Cardiac septum (tissue), 1 donor: ENCODE results near the gene PLXNA3. TPM values are rescaled to one million over a fixed set of nuclear protein-coding genes. Genes with fewer than 3 reads are reported as not detected.

Source experiments
- DNase-seq: peaks from one replicate; pipeline ENCODE4 v3.0.0-alpha.2; 2020; ENCODE audit warnings: low spot score
- intact Hi-C: fragments of 100-400 bp; cut with DNase I; formaldehyde crosslinking; loops from one replicate; pipeline ENCODE4 v1.14.0; 2022
- total RNA-seq: library from RNA; stranded (reverse); fragmentation: NEBNext Ultra II Directional; extraction: Animal tissue kit (Norgen Biotek cat#: 25700); gene quantifications from one replicate; pipeline ENCODE4 v1.2.1, GENCODE V29; 2021
- donor health status: DM: no; HTN: no; CAD: no.

Gene PLXNA3
- total RNA-seq, 1 donor from 2014 or later: 46.9 TPM

DNA sequence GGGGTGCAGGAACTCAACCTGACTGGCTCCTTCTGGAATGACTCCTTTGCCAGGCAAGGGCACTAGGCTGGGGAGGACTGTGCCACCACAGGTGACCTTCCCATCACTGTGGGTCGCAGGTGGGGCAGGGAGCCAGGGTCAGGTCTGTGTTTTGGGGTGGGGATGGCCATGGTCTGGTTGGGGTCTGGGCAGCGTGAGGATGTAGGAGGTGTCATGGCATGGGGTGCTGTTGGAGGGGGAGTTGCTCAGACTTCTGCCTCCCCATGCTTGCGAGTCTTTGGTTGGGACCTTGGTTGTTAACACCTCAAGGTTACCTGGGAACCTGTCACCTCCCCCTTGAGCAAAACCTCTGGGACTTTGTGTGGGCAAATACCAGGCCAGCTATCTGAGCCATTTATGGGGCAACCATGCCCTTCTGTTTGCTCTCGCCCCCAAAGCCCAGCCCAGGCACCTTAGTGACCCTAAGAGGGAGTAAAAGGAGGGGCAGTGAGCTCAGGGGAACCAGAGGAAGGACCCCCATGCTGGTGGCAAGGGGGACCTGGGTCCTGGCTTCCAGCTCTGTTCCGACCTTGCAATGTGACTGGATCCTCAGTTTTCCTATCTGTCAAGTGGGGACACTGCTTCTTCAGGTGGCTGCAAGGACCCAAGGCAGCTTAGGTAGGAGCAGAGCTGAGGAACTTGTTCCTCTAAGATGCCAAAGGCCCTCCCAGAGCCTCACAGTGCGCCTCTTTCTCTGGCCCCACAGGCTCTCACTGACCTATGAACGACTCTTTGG, 23.5 kb upstream of the PLXNA3 start:
- no peak for DNase-seq
- intact Hi-C loops: loop anchor here (5.0 kb wide), 2 partner anchors 53 to 98 kb away; partner anchors contain the start of gene UBL4A

DNA sequence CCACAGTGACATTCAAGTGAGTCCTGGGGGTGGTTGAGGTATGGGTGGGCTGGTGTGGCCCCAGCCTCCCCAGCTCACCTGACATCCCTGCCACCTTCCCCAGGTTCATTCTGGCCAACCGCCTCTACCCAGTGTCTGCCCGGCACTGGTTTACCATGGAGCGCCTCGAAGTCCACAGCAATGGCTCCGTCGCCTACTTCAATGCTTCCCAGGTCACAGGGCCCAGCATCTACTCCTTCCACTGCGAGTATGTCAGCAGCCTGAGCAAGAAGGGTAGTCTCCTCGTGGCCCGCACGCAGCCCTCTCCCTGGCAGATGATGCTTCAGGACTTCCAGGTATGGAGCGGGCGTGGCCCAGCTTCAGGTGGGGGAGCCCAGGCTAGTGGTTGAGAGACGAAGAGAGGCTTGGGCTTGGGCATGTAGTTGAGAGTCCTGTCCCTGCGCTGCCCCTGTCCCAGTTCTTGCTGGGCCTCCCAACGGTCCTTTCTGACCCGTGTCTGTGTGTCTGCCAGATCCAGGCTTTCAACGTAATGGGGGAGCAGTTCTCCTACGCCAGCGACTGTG, 22.8 kb upstream of the PLXNA3 start:
- DNase-seq: no peak
- intact Hi-C loops: loop anchor here (5.0 kb wide), 2 partner anchors 52 to 97 kb away; partner anchors contain the start of gene UBL4A

GRCh38 chrX:154436374-154436982, 21.6 kb upstream of the PLXNA3 start:
- DNase-seq: no peak
- intact Hi-C loops: loop anchor here (5.0 kb wide), 2 partner anchors 51 to 96 kb away; partner anchors contain the start of gene UBL4A

- intact Hi-C loops: loop anchor here (5.0 kb wide), 2 partner anchors 50 to 95 kb away; partner anchors contain the start of gene UBL4A
- DNase-seq: no peak
Measured at GRCh38 chrX:154436983-154437752, 20.9 kb upstream of the PLXNA3 start, which contains the start of gene GDI1. GDI1 (plus strand) TSS chrX:154437154; CDS start chrX:154437255, 101 bp downstream.

- DNase-seq: no peak
- intact Hi-C loops: loop anchor here (5.0 kb wide), 2 partner anchors 49 to 94 kb away; partner anchors contain the start of gene UBL4A
Measured at GRCh38 chrX:154437971-154438893, 19.8 kb upstream of the PLXNA3 start.

DNA sequence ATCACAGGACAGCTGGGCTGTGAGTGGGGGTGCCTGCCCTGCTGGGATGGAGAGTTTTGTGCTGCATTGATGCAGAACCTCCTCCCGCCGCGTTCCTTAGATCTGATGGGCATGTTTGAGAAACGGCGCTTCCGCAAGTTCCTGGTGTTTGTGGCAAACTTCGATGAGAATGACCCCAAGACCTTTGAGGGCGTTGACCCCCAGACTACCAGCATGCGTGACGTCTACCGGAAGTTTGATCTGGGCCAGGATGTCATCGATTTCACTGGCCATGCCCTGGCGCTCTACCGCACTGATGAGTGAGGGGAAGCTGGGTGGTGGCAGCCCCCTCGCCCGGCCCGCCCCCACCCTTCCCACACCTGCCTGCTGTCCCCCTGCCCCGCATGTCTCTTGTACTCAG, 18.2 kb upstream of the PLXNA3 start:
- intact Hi-C loops: loop anchor here (5.0 to 10.0 kb wide), 3 partner anchors 45 to 92 kb away; partner anchors contain the start of genes RPL10 and UBL4A
- no peak for DNase-seq

DNA sequence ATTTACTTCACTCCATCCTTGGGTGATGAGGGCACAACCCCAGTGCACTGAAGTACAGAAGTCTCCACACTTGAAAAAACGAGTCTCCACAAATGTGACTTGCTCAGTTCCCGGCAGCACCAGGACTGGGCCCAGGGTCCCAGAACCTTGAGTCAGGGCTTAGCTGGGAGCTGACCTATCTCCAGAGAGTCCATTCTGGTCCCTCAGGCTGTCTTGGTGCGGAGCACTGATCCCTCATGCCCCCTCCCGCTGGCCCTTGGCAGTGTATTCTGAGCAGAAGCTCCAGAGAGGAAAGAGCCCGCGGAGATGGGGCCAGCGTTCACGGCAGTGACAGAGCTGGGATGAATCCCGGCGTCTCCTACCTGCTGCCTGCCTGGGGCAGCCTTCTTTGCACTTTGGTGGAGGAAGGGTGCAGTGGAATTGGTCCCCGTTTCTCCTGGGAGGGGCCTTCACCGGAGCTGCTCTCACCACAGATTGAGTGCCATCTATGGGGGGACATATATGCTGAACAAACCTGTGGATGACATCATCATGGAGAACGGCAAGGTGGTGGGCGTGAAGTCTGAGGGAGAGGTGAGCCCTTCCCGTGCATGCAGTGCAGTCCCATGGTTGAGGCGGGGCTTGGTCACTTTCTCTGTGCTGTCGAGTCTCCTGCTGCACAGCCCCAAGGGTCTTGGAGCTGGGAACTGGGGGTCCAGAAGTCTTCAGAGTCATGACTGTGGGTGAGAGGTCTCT, 17.3 kb upstream of the PLXNA3 start:
- intact Hi-C loops: loop anchor here (10.0 kb wide), 1 partner anchor 46 kb away; the partner anchor contains the start of gene RPL10
- no peak for DNase-seq

- intact Hi-C loops: loop anchor here (10.0 kb wide), 1 partner anchor 47 kb away; the partner anchor contains the start of gene RPL10
- no peak for DNase-seq
Measured at GRCh38 chrX:154441564-154441963, 16.5 kb upstream of the PLXNA3 start.

DNA sequence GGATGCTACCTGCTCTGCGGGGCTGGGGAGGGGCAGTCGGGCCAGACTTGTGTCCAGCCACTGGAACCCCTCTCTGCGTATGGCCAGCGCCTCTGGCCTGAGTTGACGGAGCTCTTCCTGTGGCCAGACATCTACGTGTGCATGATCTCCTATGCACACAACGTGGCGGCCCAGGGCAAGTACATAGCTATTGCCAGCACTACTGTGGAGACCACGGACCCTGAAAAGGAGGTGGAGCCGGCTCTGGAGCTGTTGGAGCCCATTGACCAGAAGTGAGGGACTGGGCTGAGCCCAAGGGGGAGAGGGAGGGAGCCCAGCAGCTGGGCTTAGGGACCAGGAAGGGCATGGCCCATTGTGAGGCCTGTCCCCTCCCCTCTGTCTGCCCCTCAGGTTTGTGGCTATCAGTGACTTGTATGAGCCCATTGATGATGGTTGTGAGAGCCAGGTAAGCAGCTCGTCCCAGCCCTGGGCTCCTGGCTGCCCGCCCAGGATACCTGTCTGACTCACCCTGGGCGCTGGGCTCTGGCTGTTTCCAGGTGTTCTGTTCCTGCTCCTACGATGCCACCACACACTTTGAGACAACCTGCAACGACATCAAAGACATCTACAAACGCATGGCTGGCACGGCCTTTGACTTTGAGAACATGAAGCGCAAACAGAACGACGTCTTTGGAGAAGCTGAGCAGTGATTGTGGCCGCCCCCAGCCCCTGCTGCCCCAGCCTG, 15.9 kb upstream of the PLXNA3 start:
- intact Hi-C loops: loop anchor here (10.0 kb wide), 1 partner anchor 47 kb away; the partner anchor contains the start of gene RPL10
- DNase-seq: no peak

DNA sequence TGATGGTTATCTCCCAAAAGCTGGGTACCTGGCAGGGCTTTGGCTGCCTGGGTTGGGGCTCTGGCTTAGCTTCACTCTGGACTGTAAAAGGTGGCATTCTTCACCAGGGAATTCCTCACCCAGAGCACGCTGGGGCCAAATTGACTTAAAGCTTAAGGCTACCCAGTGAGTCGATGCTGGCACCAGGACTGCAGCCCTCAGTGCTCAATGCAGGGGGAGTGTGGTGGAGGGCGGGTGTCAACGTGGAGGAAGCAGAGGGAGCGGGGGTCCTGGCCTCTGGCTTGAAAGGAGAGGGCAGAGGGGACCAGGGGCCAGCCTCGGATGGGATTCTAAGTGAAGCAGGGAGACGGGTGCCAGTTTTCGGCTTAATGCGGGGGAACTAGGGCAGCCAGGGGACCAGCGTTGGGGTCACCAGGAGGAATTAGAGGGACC, 14.6 kb upstream of the PLXNA3 start:
- no peak for DNase-seq
- intact Hi-C loops: loop anchor here (10.0 kb wide), 1 partner anchor 49 kb away; the partner anchor contains the start of gene RPL10

DNA sequence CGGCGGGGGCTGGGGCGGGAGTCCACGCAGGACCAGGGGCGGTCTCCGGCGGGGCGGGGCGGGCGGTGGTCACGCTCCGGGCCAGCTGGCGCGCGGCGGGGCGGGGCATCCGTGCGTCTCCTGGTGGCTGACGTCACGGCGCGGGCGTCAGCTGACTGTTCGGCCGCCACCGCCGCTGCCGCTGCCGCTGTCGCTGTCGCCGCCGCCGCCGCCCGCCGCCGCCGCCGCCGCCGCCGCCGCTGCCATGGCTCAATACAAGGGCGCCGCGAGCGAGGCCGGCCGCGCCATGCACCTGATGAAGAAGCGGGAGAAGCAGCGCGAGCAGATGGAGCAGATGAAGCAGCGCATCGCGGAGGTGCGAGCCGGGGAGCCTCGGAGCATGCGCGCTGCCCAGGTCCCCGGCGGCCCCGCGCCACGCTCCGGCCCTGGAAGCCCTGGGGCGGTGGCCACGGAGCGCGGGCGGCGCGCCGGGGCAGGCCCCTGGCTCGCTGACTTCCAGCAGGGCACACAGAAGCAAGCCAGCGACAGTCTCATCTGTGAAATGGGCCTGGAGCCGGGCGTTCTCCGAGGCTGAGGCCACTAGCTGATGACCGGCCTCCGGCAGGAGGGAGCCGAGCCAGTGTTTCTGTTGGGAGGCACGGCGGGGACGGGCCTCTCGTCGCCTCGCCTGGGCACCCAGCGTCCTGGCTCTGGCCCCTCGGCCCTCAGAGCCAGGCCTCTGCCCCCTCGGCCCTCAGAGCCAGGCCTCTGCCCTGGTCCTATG, 13.9 kb upstream of the PLXNA3 start, which contains the start of gene FAM50A:
Gene FAM50A (plus strand): TSS at position 150 of the 763 bp plus-strand sequence. CDS start 95 bp downstream, at position 245.
- DNase-seq: peak; percentile 92
- intact Hi-C loops: loop anchor here (2.0 to 10.0 kb wide), 2 partner anchors 35 to 49 kb away; partner anchors contain the start of genes LAGE3 and RPL10

DNA sequence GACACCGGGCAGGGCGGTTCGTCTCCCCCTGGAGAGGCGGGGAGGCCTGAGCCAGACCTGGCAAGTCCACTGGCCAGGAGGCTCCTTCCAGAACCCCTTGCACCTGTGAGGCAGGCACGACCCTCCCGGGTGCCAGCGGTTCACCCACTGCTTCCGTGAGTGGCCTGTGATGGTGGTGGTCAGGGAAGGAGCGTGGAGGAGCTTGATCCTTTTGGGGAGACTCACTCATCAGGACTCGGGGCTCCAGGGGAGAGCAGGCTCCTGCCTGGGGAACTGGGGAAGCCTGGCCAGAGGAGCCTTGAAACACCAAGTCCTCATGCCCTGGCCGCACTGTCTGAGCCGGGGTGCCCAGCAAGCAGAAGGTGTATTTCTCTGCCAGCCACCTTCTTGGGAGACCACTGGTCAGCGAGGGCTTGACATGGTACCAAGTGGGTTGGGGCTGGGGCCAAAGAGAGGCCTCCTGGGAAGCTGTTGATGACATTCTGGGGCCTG, 13.3 kb upstream of the PLXNA3 start:
- intact Hi-C loops: loop anchor here (2.0 to 10.0 kb wide), 2 partner anchors 34 to 50 kb away; partner anchors contain the start of genes LAGE3 and RPL10
- no peak for DNase-seq

GRCh38 chrX:154445776-154446175, 12.3 kb upstream of the PLXNA3 start:
- intact Hi-C loops: loop anchor here (2.0 to 10.0 kb wide), 2 partner anchors 33 to 51 kb away; partner anchors contain the start of genes LAGE3 and RPL10
- DNase-seq: no peak

GRCh38 chrX:154446430-154446829, 11.7 kb upstream of the PLXNA3 start:
- no peak for DNase-seq
- intact Hi-C loops: loop anchor here (10.0 kb wide), 1 partner anchor 52 kb away; the partner anchor contains the start of gene RPL10

DNA sequence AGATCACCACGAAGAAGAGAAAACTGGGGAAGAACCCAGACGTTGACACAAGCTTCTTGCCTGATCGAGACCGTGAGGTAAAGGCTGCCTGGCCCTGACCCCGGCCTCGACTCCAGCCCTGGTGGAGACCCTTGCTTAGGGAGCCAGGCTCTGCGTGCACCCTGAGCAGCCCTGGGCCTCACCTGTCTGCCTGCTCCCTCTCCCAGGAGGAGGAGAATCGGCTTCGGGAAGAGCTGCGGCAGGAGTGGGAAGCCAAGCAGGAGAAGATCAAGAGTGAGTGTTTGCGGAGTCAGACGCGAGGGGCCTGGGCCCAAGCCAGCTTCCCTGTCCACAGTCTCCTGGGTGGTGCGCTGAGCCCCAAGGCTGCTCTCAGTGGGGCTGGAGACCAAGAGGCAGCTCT, 9.6 kb upstream of the PLXNA3 start:
- intact Hi-C loops: loop anchor here (10.0 kb wide), 1 partner anchor 54 kb away; the partner anchor contains the start of gene RPL10
- no peak for DNase-seq
